Daoy (cell line): ENCODE data around the gene PLEKHH1. TPM values are rescaled to one million over a fixed set of nuclear protein-coding genes. Genes with fewer than 3 reads are reported as not detected.
A peak's percentile ranks its signal among the peaks of the same experiment; 100 is the strongest.

Source experiments
- DNase-seq: peaks from one replicate; pipeline ENCODE4 v3.0.0-alpha.2; 2015; ENCODE audit warnings: low read depth
- total RNA-seq: library from RNA; depleted of rRNA; stranded (reverse); fragments of >200 nt; shearing (Covaris generic); gene quantifications from 2 replicates; pipeline ENCODE4 v1.2.3, GENCODE V29; 2014; rRNA removed

Gene PLEKHH1
- 2.1 and 3.3 TPM in 2 replicates for total RNA-seq

- DNase-seq: peak; percentile 91
Observed at GRCh38 chr14:67532998-67533753, at the start of gene PLEKHH1. Gene PLEKHH1, plus strand, starts transcription at chr14:67533290. Its CDS starts 8,578 bp downstream, at chr14:67541868.

GRCh38 chr14:67483579-67484285 lies 49.4 kb upstream of the PLEKHH1 start:
- no peak for DNase-seq

GRCh38 chr14:67485501-67486095 lies 47.5 kb upstream of the PLEKHH1 start:
- DNase-seq: no peak

- no peak for DNase-seq
Observed at GRCh38 chr14:67486890-67487289, 46.2 kb upstream of the PLEKHH1 start.

GRCh38 chr14:67487332-67487731 lies 45.8 kb upstream of the PLEKHH1 start:
- DNase-seq: no peak

- DNase-seq: peak; percentile 78
Observed at GRCh38 chr14:67487937-67488893, 44.9 kb upstream of the PLEKHH1 start, which contains the start of gene TMEM229B. Gene TMEM229B, minus strand, starts transcription at chr14:67488721. Its CDS starts 14,798 bp downstream, at chr14:67473923.

- no peak for DNase-seq
Observed at GRCh38 chr14:67490196-67490595, 42.9 kb upstream of the PLEKHH1 start.

- no peak for DNase-seq
Observed at GRCh38 chr14:67491285-67491684, 41.8 kb upstream of the PLEKHH1 start.

GRCh38 chr14:67491741-67492507 lies 41.2 kb upstream of the PLEKHH1 start:
- DNase-seq: no peak

GRCh38 chr14:67492538-67492937 lies 40.6 kb upstream of the PLEKHH1 start:
- DNase-seq: no peak

GRCh38 chr14:67493092-67493717 lies 39.9 kb upstream of the PLEKHH1 start:
- no peak for DNase-seq

- no peak for DNase-seq
Observed at GRCh38 chr14:67495827-67496226, 37.3 kb upstream of the PLEKHH1 start.

- DNase-seq: no peak
Observed at GRCh38 chr14:67497216-67497615, 35.9 kb upstream of the PLEKHH1 start.

GRCh38 chr14:67497716-67498115 lies 35.4 kb upstream of the PLEKHH1 start:
- DNase-seq: no peak

GRCh38 chr14:67500981-67501380 lies 32.1 kb upstream of the PLEKHH1 start:
- no peak for DNase-seq

- no peak for DNase-seq
Observed at GRCh38 chr14:67501670-67502069, 31.4 kb upstream of the PLEKHH1 start.

- DNase-seq: no peak
Observed at GRCh38 chr14:67502867-67503266, 30.2 kb upstream of the PLEKHH1 start.

GRCh38 chr14:67503331-67503730 lies 29.8 kb upstream of the PLEKHH1 start:
- DNase-seq: no peak

GRCh38 chr14:67505254-67505653 lies 27.8 kb upstream of the PLEKHH1 start:
- no peak for DNase-seq

GRCh38 chr14:67508956-67509355 lies 24.1 kb upstream of the PLEKHH1 start:
- DNase-seq: no peak
